Peyer's patch (tissue), 4 donors: ENCODE data around the gene CORO7. TPM values are rescaled to one million over a fixed set of nuclear protein-coding genes. Genes with fewer than 3 reads are reported as not detected.
"Not testable (repeated sequence)": the region's sequence is repeated elsewhere in the genome, so short reads cannot be mapped to it uniquely, and the experiment has no call there.

ENCODE experiments used
- DNase-seq, 3 donors: peaks; one replicate each; pipeline ENCODE4 v3.0.0-alpha.2; 2017 to 2019
- H3K27ac ChIP-seq, 4 donors: fragments of 200-600 bp; sonication (generic); one replicate each; pipeline ENCODE4 v1.5.1; 2016 to 2019
- H3K27me3 ChIP-seq, 2 donors: fragments of 200-600 bp; sonication (generic); one replicate each; pipeline ENCODE4 v1.5.1; 2019
- H3K36me3 ChIP-seq, 3 donors: fragments of 200-600 bp; sonication (generic); one replicate each; pipeline ENCODE4 v1.5.1; 2016 to 2019
- H3K4me1 ChIP-seq, 4 donors: fragments of 200-600 bp; sonication (generic); one replicate each; pipeline ENCODE4 v1.5.1; 2016 to 2019
- H3K4me3 ChIP-seq, 4 donors: fragments of 200-600 bp; sonication (generic); 1 replicate in 3 of 4; 2 replicates in 1 of 4; pipeline ENCODE4 v1.5.1; 2016 to 2019; ENCODE audit warnings: mild to moderate bottlenecking in 1 of 4
- H3K9me3 ChIP-seq, 4 donors: fragments of 200-600 bp; sonication (generic); one replicate each; pipeline ENCODE4 v1.5.1; 2016 to 2019; ENCODE audit warnings: mild to moderate bottlenecking in 1 of 4
- CTCF ChIP-seq, 6 experiments: fragments of 450-650 bp in 4 of 6; fragments of 200-600 bp in 2 of 6; sonication (generic) in 1 of 6; IDR thresholded peaks; one replicate each; pipeline ENCODE4 v1.5.1; 2017 to 2019; ENCODE audit warnings: antibody characterized with exemption in 6 of 6, mild to moderate bottlenecking in 3 of 6, moderate library complexity in 1 of 6
- POLR2A ChIP-seq, 2 donors: fragments of 450-650 bp; IDR thresholded peaks; one replicate each; pipeline ENCODE4 v1.5.1; 2017; ENCODE audit warnings: antibody characterized with exemption in 2 of 2, mild to moderate bottlenecking in 2 of 2, moderate library complexity in 2 of 2
- total RNA-seq, 4 donors: library from RNA; depleted of rRNA; stranded (reverse); fragments of >200 nt; gene quantifications; one replicate each; pipeline ENCODE4 v1.1.0, GENCODE V29; 2016

CORO7 gene
- total RNA-seq, 4 donors from 2014 or later, result 73.4 to 219 (median 110) TPM

- H3K4me3 ChIP-seq, result no peak overlapping the region
These were observed 13.8 kb downstream of the CORO7 start for GRCh38 chr16:4402439-4403132.

GRCh38 chr16:4401510-4401909 lies 14.9 kb downstream of the CORO7 start:
- no peaks in the 10 kb centered on the region for H3K27me3 ChIP-seq
- DNase-seq, result no peak
- H3K4me3 ChIP-seq, result no peak overlapping the region
- peaks cover 0 to 85% (median 0%) of the 10 kb centered on the region in 3 donors for H3K36me3 ChIP-seq
- H3K4me1 ChIP-seq, result peaks cover 0 to 3% (median 0%) of the 10 kb centered on the region in 4 donors
- no peak overlapping the region for H3K27ac ChIP-seq
- no peaks in the 10 kb centered on the region for H3K9me3 ChIP-seq
- TF ChIP-seq CTCF (IDR thresholded peaks at IDR 0.05) (no peak), POLR2A (IDR thresholded peaks at IDR 0.05) (no peak)

More at GRCh38 chr16:4402439-4403132, 13.8 kb downstream of the CORO7 start:
- Histone ChIP-seq H3K27ac (no peak overlapping the region), H3K27me3 (no peaks in the 10 kb centered on the region), H3K36me3 (peaks cover 0 to 88% (median 0%) of the 10 kb centered on the region in 3 donors), H3K9me3 (no peaks in the 10 kb centered on the region), H3K4me1 (peaks cover 0 to 3% (median 0%) of the 10 kb centered on the region in 4 donors)
- DNase-seq, result peak; percentile 72 to 88 (median 86)
- TF ChIP-seq POLR2A (IDR thresholded peaks at IDR 0.05) (no peak), CTCF (IDR thresholded peaks at IDR 0.05) (peak; percentile 55 to 92 (median 84))

- H3K9me3 ChIP-seq, result no peaks in the 10 kb centered on the region
- no peak for TF ChIP-seq POLR2A (IDR thresholded peaks at IDR 0.05)
- no peak for TF ChIP-seq CTCF (IDR thresholded peaks at IDR 0.05)
- peaks cover 0 to 85% (median 0%) of the 10 kb centered on the region in 3 donors for H3K36me3 ChIP-seq
- DNase-seq, result no peak
- H3K27ac ChIP-seq, result no peak overlapping the region
- H3K4me1 ChIP-seq, result peaks cover 0 to 3% (median 0%) of the 10 kb centered on the region in 4 donors
- no peaks in the 10 kb centered on the region for H3K27me3 ChIP-seq
- no peak overlapping the region for H3K4me3 ChIP-seq
These were observed 15.3 kb downstream of the CORO7 start for GRCh38 chr16:4401094-4401501.

- Histone ChIP-seq H3K9me3 (no peaks in the 10 kb centered on the region), H3K4me3 (no peak overlapping the region), H3K4me1 (peaks cover 0 to 3% (median 0%) of the 10 kb centered on the region in 4 donors), H3K36me3 (peaks cover 0 to 80% (median 0%) of the 10 kb centered on the region in 3 donors), H3K27ac (no peak overlapping the region), H3K27me3 (no peaks in the 10 kb centered on the region)
- TF ChIP-seq POLR2A (IDR thresholded peaks at IDR 0.05) (no peak), CTCF (IDR thresholded peaks at IDR 0.05) (no peak)
- DNase-seq, result no peak
These were observed 17.2 kb downstream of the CORO7 start for GRCh38 chr16:4399001-4399730.

GRCh38 chr16:4395055-4395726 lies 21.2 kb downstream of the CORO7 start:
- Histone ChIP-seq H3K9me3 (no peaks in the 10 kb centered on the region), H3K27ac (no peak overlapping the region), H3K4me3 (no peak overlapping the region), H3K27me3 (no peaks in the 10 kb centered on the region), H3K4me1 (peaks cover 0 to 7% (median 0%) of the 10 kb centered on the region in 4 donors), H3K36me3 (peaks cover 0 to 83% (median 0%) of the 10 kb centered on the region in 3 donors)
- DNase-seq, result no peak
- TF ChIP-seq CTCF (IDR thresholded peaks at IDR 0.05) (no peak), POLR2A (IDR thresholded peaks at IDR 0.05) (no peak)

GRCh38 chr16:4393850-4394249 lies 22.5 kb downstream of the CORO7 start:
- H3K9me3 ChIP-seq, H3K27ac ChIP-seq, H3K4me1 ChIP-seq, H3K4me3 ChIP-seq, H3K27me3 ChIP-seq, DNase-seq: not testable (repeated sequence)
- H3K36me3 ChIP-seq, result peaks cover 0 to 85% (median 0%) of the 10 kb centered on the region in 3 donors
